ENCODE measurements around the gene FAM200B. TPM values are rescaled to one million over a fixed set of nuclear protein-coding genes. Genes with fewer than 3 reads are reported as not detected.

The FAM200B gene
- total RNA-seq, 2 experiments from 2014 or later = 18.5 to 22.1 TPM

DNA sequence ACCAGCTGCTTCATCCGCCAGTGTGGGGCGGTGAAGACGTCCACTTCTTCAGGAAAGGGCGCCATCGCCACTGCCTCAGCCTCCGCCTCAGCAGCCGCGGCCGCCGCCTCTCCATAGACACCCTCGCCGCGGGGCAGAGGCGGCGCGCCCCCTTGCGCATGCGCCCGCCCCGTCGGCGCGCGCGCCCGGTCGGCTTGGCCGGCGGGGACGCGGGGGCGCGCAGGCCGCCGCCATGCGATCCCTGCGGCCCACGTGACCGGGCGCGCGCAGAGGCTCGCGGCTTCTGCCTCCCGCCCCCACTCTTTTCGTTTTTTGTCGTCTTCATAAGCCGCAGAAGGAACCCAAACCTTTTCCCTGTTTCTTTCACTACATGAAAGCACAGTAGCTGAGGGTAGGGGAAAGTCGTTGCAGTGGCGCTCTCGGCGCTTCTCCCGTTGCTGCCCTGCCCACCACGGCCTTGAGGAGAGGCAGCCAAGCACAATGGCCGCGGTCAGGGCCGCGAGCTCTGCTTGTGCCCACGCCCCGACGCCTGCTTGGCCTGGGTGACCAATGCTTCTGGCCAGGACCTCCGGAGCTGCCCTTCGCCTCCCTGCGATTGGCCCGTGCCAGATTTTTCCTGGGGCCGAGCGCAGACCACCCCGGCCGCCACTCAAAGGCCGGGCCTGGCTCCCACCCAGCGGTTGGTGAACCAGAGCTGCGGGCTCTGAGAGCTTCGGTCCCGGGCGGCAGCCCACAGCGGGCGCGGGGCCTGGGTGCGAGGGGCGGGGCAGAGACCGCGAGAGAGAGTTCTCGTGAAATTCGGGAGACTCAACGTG lies 26.2 kb upstream of the FAM200B start, which contains the start of gene FBXL5:
FBXL5 (minus strand) TSS at position 135 of the 815 bp plus-strand sequence; CDS start at position 65, 70 bp downstream.
- peak within 1 kb of the TSS; percentile 90 for H3K27ac Mint-ChIP-seq
- H3K4me1 Mint-ChIP-seq (ENCODE audit: low read depth) = peaks cover 46% of the 10 kb centered on the region
- peak within 1 kb of the TSS; percentile 95 for H3K4me3 Mint-ChIP-seq

DNA sequence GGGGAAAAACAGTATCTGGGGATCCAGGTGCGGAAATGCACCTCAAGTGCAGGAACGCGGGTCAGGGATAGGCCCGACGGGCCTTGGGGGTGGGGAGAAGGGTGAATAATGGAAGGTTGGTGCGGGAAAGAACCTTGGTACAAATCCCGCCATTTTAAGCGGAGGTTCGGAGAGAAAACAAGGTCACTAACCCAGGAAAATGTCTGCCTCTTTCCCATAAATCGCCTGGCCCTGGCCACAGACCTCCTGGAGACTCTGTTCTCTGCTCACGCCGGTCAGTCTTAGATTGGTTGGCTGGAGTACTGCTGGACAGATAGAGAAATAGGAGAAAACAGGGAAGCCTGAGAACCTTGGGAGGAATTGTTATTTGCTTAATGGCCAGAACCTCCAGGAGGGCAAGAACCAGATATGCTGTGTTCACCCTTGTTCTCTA lies 25.6 kb upstream of the FAM200B start:
- intact Hi-C loops (cut with DNase I, micrococcal nuclease) = loop anchor here (10.0 kb wide), 4 partner anchors 99 to 2001 kb away; partner anchors contain the start of genes LAP3 (in 1 of the 2) and TAPT1 (in 1 of the 2)
- POLR2A ChIA-PET = interaction anchor here (0.9 to 4.0 kb wide), 13 partner anchors 10 to 655 kb away, joined by 3 to 42 read pairs (median 3); partner anchors contain the start of genes CPEB2 and FAM200B
- DNase-seq = no peak
- Mint-ChIP-seq H3K4me3 (peak overlapping the region; percentile 93), H3K9me3 (no peaks in the 10 kb centered on the region), H3K27ac (peak overlapping the region; percentile 90), H3K36me3 (ENCODE audit: low read depth) (peaks cover 7% of the 10 kb centered on the region), H3K4me1 (ENCODE audit: low read depth) (peaks cover 42% of the 10 kb centered on the region), H3K27me3 (no peaks in the 10 kb centered on the region)
- H3K27ac ChIP-seq (ENCODE audit: low read depth in 1 of 2, low read length in 2 of 2) = peak overlapping the region; percentile 90 to 93
- peaks cover 18% of the 10 kb centered on the region for H3K4me1 ChIP-seq (ENCODE audit: insufficient read depth, low read length)
- no peaks in the 10 kb centered on the region for H3K27me3 ChIP-seq (ENCODE audit: control insufficient read depth in 1 of 2, insufficient read depth in 2 of 2, low read length in 2 of 2)
- CTCF ChIA-PET = interaction anchor here (1.4 kb wide), 1 partner anchor 424 kb away, joined by 3 read pairs; no protein-coding TSS in a partner anchor
- no peaks in the 10 kb centered on the region for H3K36me3 ChIP-seq (ENCODE audit: insufficient read depth, low read length)
- no peaks in the 10 kb centered on the region for H3K9me3 ChIP-seq (ENCODE audit: control insufficient read depth in 1 of 2, insufficient read depth in 1 of 2, low read length in 2 of 2)
- peak overlapping the region; percentile 89 for H3K4me3 ChIP-seq (ENCODE audit: low read length)
- no peak for TF ChIP-seq CTCF (IDR thresholded peaks at IDR 0.05)
- ATAC-seq (ENCODE audit: poor library complexity) = no peak

More for the DNA sequence above, 26.2 kb upstream of the FAM200B start, which contains the start of gene FBXL5:
- H3K36me3 Mint-ChIP-seq (ENCODE audit: low read depth) = peaks cover 7% of the 10 kb centered on the region
- POLR2A ChIA-PET = interaction anchor here (0.6 to 4.0 kb wide), 15 partner anchors 10 to 654 kb away, joined by 3 to 42 read pairs (median 3); partner anchors contain the start of genes CD38, CPEB2 and FAM200B
- peaks cover 22% of the 10 kb centered on the region for H3K4me1 ChIP-seq (ENCODE audit: insufficient read depth, low read length)
- CTCF ChIA-PET = interaction anchor here (1.0 to 1.5 kb wide), 3 partner anchors 27 to 424 kb away, joined by 3 to 5 read pairs (median 3); no protein-coding TSS in a partner anchor
- intact Hi-C loops (cut with DNase I, micrococcal nuclease) = loop anchor here (1.0 to 10.0 kb wide), 7 partner anchors 26 to 2001 kb away; partner anchors contain the start of genes CPEB2 (in 2 of the 2), FAM200B (in 1 of the 2), LAP3 (in 1 of the 2) and TAPT1 (in 1 of the 2)
- ATAC-seq (ENCODE audit: poor library complexity) (peak; percentile 78), DNase-seq (peak; percentile 58 to 97 (median 80))
- no peaks in the 10 kb centered on the region for H3K9me3 Mint-ChIP-seq
- no peaks in the 10 kb centered on the region for H3K27me3 Mint-ChIP-seq
- H3K9me3 ChIP-seq (ENCODE audit: control insufficient read depth in 1 of 2, insufficient read depth in 1 of 2, low read length in 2 of 2) = no peaks in the 10 kb centered on the region
- no peak for TF ChIP-seq CTCF (IDR thresholded peaks at IDR 0.05)
- H3K27ac ChIP-seq (ENCODE audit: low read depth in 1 of 2, low read length in 2 of 2) = peak within 1 kb of the TSS; percentile 90 to 93
- H3K4me3 ChIP-seq (ENCODE audit: low read length) = peak within 1 kb of the TSS; percentile 89
- H3K36me3 ChIP-seq (ENCODE audit: insufficient read depth, low read length) = no peaks in the 10 kb centered on the region
- H3K27me3 ChIP-seq (ENCODE audit: control insufficient read depth in 1 of 2, insufficient read depth in 2 of 2, low read length in 2 of 2) = no peaks in the 10 kb centered on the region

GRCh38 chr4:15657366-15657765 lies 24.3 kb upstream of the FAM200B start:
- CTCF ChIA-PET = no interaction called here
- no peak overlapping the region for H3K27ac ChIP-seq (ENCODE audit: low read depth in 1 of 2, low read length in 2 of 2)
- no peaks in the 10 kb centered on the region for H3K9me3 ChIP-seq (ENCODE audit: control insufficient read depth in 1 of 2, insufficient read depth in 1 of 2, low read length in 2 of 2)
- H3K4me1 Mint-ChIP-seq (ENCODE audit: low read depth) = peaks cover 29% of the 10 kb centered on the region
- H3K27ac Mint-ChIP-seq = peak overlapping the region; percentile 90
- POLR2A ChIA-PET = interaction anchor here (2.4 to 4.0 kb wide), 2 partner anchors 19 to 24 kb away, joined by 10 to 42 read pairs; partner anchors contain the start of gene FAM200B
- intact Hi-C loops (cut with DNase I, micrococcal nuclease) = loop anchor here (10.0 kb wide), 4 partner anchors 97 to 2003 kb away; partner anchors contain the start of genes LAP3 (in 1 of the 2) and TAPT1 (in 1 of the 2)
- H3K27me3 Mint-ChIP-seq = no peaks in the 10 kb centered on the region
- H3K36me3 ChIP-seq (ENCODE audit: insufficient read depth, low read length) = no peaks in the 10 kb centered on the region
- no peak overlapping the region for H3K4me3 ChIP-seq (ENCODE audit: low read length)
- no peak for TF ChIP-seq CTCF (IDR thresholded peaks at IDR 0.05)
- H3K36me3 Mint-ChIP-seq (ENCODE audit: low read depth) = peaks cover 7% of the 10 kb centered on the region
- peak overlapping the region; percentile 79 for H3K4me3 Mint-ChIP-seq
- H3K27me3 ChIP-seq (ENCODE audit: control insufficient read depth in 1 of 2, insufficient read depth in 2 of 2, low read length in 2 of 2) = no peaks in the 10 kb centered on the region
- DNase-seq (no peak), ATAC-seq (ENCODE audit: poor library complexity) (no peak)
- no peaks in the 10 kb centered on the region for H3K9me3 Mint-ChIP-seq
- peaks cover 18% of the 10 kb centered on the region for H3K4me1 ChIP-seq (ENCODE audit: insufficient read depth, low read length)
